H7 (cell line): ENCODE measurements around the gene ZNF662. TPM values are rescaled to one million over a fixed set of nuclear protein-coding genes. Genes with fewer than 3 reads are reported as not detected.

Source experiments
- DNase-seq: peaks from one replicate; pipeline ENCODE4 v3.0.0; 2012
- H3K27me3 ChIP-seq: 2 replicates; pipeline ENCODE4 v1.6.0; 2011; ENCODE audit warnings: mild to moderate bottlenecking, low read length; ENCODE audit not compliant: control insufficient read depth, insufficient read depth
- H3K36me3 ChIP-seq: replicated peaks from 2 replicates; pipeline ENCODE4 v1.5.1; 2011; ENCODE audit warnings: low read length; ENCODE audit not compliant: control insufficient read depth, insufficient read depth
- H3K4me3 ChIP-seq: 2 replicates; pipeline ENCODE4 v1.5.1; 2011; ENCODE audit warnings: low read depth, mild to moderate bottlenecking, control low read depth, low read length, moderate library complexity; ENCODE audit not compliant: insufficient read depth
- total RNA-seq: library from RNA; depleted of rRNA; stranded (reverse); fragments of >200 nt; shearing (Covaris generic); gene quantifications from 2 replicates; pipeline ENCODE4 v1.2.3, GENCODE V29; 2014; rRNA removed

The ZNF662 gene
- total RNA-seq, result not detected in 2 replicates

DNA sequence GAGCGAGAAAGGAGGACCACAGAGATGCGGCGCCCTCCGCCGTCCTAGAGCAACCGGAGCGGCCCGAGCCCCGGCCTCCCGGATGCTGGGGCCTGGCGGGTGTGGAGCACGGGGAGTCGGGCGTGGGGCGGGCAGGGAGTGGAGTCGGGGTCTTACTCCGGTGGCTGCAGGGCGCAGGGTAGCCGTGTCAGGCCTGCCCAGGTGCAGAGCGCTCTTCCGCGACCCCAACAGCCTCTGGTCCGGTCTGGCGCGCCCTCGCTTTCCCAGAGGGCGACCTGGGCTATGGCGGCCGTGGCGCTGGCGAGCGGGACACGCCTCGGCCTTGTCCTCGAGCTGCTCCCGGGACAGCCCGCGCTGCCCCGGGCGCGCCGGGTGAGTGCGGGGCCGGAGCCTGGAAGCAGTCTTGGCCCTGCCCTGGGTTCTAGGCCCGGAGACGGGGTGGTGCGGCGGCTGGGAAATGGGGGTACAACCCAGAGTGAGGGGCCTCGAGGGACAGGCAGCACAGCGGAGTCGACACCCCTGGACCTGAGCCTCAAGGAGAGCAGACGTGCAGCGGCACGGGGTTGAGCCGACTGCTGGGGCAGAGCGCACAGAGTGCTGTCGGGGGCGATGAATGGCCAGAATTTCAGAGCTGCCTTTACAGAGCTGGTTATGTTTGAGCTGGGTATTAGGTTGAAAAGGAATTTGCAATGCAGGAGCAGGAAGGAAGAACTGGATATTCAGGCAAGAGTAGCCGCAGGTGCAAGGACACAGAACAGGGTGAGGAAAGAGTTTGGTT, at the start of gene ZNF662:
ZNF662 (plus strand) TSS at position 73 of the 778 bp plus-strand sequence. CDS start 1,973 bp downstream, outside the sequence.
- Histone ChIP-seq H3K4me3 (no peak within 1 kb of the TSS), H3K27me3 (no peaks in the 10 kb centered on the region), H3K36me3 (no peaks in the 10 kb centered on the region)
- peak; percentile 25 for DNase-seq

DNA sequence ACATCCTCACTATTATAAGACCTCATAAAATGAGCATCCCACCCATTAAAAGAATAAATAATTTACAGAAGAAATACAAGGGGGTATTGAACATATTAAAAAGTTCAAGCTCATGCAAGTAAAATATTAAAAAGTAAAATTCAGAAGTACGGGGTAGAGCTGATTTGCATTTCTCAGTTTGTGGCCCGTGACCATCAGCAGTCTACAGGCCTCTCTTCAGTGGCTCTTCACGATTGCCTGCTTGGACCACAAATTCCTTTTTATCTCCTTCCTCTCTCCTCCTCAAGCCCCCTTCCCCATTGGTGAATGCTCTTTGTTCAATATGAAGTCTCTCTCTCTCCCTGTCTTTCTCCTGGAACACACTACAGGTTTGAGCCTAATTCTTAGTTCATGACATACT, 49.4 kb upstream of the ZNF662 start:
- Histone ChIP-seq H3K4me3 (no peak overlapping the region), H3K36me3 (no peaks in the 10 kb centered on the region), H3K27me3 (no peaks in the 10 kb centered on the region)
- DNase-seq, result no peak

DNA sequence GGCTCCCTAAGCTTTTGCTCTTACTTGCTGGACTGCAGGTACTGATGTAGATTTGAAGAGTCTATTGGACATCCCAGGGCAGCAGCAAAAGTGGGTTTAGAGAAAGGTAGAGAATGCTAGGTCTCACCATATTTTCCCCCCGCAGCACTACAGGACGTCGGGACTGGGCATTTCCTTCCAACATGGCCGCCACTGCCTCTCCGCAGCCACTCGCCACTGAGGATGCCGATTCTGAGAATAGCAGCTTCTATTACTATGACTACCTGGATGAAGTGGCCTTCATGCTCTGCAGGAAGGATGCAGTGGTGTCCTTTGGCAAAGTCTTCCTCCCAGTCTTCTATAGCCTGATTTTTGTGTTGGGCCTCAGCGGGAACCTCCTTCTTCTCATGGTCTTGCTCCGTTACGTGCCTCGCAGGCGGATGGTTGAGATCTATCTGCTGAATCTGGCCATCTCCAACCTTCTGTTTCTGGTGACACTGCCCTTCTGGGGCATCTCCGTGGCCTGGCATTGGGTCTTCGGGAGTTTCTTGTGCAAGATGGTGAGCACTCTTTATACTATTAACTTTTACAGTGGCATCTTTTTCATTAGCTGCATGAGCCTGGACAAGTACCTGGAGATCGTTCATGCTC, 41.5 kb upstream of the ZNF662 start:
- Histone ChIP-seq H3K36me3 (no peaks in the 10 kb centered on the region), H3K27me3 (no peaks in the 10 kb centered on the region; the same call in 1 of the 2 replicates), H3K4me3 (no peak overlapping the region)
- DNase-seq, result no peak

- H3K27me3 ChIP-seq, result no peaks in the 10 kb centered on the region; the same call in 1 of the 2 replicates
- no peak overlapping the region for H3K4me3 ChIP-seq
- DNase-seq, result no peak
- H3K36me3 ChIP-seq, result no peaks in the 10 kb centered on the region
Measured at GRCh38 chr3:42865256-42865655, 40.7 kb upstream of the ZNF662 start.

DNA sequence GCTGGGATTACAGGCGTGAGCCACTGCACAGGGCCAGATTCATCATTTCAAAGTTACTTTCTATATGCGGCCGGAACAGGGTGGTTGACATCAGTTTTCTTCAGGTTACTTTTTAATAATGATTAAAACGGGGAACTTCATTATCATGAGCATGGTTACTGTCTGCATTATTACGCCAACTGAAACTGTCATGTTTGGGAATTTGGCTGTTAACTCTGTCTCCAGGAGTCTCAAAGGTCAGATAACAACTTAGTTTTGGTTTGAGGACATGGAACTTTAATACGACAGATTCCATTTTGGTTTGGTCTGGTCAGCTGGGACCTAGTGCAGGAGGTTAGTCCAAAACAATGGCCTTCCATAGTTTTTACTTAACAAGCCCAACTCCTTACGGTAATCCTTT, 38.8 kb upstream of the ZNF662 start:
- Histone ChIP-seq H3K27me3 (no peaks in the 10 kb centered on the region; the same call in 1 of the 2 replicates), H3K36me3 (no peaks in the 10 kb centered on the region), H3K4me3 (no peak overlapping the region)
- DNase-seq, result no peak

GRCh38 chr3:42868841-42869240, 37.1 kb upstream of the ZNF662 start:
- H3K4me3 ChIP-seq, result no peak overlapping the region
- DNase-seq, result no peak
- H3K27me3 ChIP-seq, result no peaks in the 10 kb centered on the region; the same call in 1 of the 2 replicates
- no peaks in the 10 kb centered on the region for H3K36me3 ChIP-seq

GRCh38 chr3:42871592-42872196, 34.2 kb upstream of the ZNF662 start:
- DNase-seq, result no peak
- Histone ChIP-seq H3K4me3 (no peak overlapping the region), H3K36me3 (no peaks in the 10 kb centered on the region), H3K27me3 (no peaks in the 10 kb centered on the region; the same call in 1 of the 2 replicates)

DNA sequence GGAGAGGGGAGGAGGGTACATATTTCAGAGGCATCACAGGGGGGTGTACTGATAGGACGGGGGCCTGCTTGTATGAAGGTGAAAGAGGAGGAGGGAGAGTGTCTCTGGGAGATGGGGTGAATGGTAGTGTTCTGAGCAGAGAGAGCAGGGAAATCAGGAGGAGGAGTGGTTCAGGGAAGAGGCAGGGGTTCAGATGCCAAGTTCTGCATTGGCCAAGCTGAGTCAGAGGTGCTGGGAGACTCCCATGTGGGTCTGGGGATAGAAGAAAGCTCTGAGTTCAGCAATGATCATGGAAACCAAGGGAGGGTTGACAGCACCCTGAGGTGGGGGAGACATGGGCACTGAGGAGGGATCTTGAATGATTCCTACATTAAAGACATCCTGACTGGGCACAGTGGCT, 33.2 kb upstream of the ZNF662 start:
- DNase-seq, result no peak
- H3K4me3 ChIP-seq, result no peak overlapping the region
- H3K27me3 ChIP-seq, result no peaks in the 10 kb centered on the region; the same call in 1 of the 2 replicates

GRCh38 chr3:42873221-42873982, 32.5 kb upstream of the ZNF662 start:
- Histone ChIP-seq H3K36me3 (no peaks in the 10 kb centered on the region), H3K4me3 (no peak overlapping the region), H3K27me3 (no peaks in the 10 kb centered on the region; the same call in 1 of the 2 replicates)
- DNase-seq, result no peak

More for the DNA sequence above, 33.2 kb upstream of the ZNF662 start:
- no peaks in the 10 kb centered on the region for H3K36me3 ChIP-seq

- Histone ChIP-seq H3K36me3 (no peaks in the 10 kb centered on the region), H3K4me3 (no peak overlapping the region), H3K27me3 (no peaks in the 10 kb centered on the region; the same call in 1 of the 2 replicates)
- no peak for DNase-seq
Measured at GRCh38 chr3:42874749-42875148, 31.2 kb upstream of the ZNF662 start.

DNA sequence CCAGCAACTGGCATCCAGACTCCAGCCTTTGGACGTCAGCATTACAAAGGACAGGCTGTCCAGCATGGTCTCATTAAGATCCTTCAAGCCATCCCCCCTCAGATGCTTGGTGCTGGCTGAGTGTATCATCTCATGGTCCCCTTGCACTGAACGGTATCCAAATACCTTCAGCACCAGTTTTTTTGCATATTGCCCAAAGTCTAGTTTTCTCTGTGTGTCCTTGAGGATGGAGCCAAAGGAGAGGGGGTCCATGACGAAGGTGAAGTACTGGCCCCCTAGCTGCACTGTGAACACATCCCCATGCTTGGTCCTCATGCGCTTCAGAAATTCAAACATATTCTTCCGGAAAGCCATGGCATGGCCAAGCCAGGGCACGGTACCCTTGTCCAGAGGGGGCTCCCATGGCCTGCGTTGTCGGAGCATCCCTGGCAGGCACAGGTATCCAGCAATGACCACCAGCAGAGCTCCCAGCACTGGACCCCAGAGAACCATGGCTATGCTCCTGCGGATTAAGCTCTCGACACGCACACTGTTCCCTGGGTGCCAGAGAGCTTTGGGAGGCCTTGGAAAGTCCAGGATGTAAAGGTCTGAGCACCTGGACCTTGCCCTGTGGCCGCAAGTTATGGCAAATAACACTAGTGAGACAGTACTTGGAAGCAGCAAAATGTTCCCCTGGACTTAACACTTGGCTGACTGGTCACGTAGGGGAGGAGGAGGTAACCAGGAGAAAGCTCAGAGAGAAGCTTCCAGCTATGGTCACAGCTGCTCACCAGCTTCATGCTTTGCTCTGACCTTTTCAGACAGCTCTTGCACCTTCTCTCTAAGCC, 30.4 kb upstream of the ZNF662 start, which contains the start of gene CYP8B1:
CYP8B1 (minus strand) TSS at position 555 of the 827 bp plus-strand sequence; CDS start at position 492, 63 bp downstream.
- H3K36me3 ChIP-seq, result no peaks in the 10 kb centered on the region
- H3K4me3 ChIP-seq, result no peak within 1 kb of the TSS
- no peaks in the 10 kb centered on the region; the same call in none of the 2 replicates for H3K27me3 ChIP-seq
- no peak for DNase-seq

DNA sequence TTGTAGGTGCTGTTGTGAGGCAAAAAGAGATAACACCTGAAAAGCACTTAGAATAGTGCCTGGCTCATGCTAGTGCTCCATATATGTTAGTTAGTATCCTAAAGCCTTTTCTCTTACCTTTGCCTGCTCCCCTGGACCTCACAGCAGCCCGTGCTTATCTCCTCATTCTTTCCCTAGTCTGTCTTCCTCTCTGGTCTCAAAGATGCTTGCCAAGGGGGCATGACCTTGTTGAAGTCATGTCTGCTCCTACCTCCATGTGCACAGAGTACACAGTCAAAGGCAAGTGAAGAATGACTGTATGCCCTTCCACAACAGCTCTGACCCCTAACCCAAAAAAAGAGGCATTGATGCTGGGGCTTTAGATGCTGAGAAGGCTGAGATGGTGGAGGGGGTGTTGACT, 29.5 kb upstream of the ZNF662 start:
- no peak for DNase-seq
- Histone ChIP-seq H3K36me3 (no peaks in the 10 kb centered on the region), H3K4me3 (no peak overlapping the region), H3K27me3 (no peaks in the 10 kb centered on the region; the same call in none of the 2 replicates)

DNA sequence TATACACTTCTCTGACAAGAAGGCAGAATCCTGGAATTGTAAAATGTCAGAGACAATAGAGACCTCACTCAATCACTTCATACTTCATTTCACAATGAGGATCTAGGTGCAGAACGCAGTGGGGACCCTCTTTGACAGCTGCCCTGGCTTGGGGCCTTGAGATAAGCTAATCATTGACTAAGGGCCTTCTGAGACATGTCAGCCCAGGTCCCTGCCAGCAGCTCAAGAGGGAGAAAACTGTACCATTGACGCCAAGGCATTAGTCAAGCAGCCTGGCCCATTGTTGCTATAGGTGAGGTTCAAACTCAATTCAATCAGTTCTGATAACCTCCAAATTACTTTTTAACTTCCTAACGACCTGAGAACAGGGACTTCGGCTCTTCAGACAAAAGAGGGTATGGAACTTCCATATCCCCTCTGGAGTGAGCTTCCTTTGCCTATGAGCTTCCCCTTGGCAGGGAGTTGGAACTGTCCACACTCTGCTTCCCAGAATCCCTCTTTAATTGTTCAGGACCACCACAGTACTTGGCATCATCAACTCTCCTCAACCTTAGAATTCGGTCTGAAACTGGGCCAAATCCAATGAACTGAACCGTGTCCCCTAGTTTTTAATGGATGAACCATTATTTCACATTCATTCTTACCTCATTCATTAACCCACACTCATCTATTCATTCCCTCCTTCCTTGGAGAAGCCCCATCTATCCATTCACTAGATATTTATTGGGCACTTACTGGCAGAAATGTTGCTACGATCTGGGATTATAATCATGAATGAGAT, 28.8 kb upstream of the ZNF662 start:
- no peak for DNase-seq
- H3K36me3 ChIP-seq, result no peaks in the 10 kb centered on the region
- no peaks in the 10 kb centered on the region; the same call in none of the 2 replicates for H3K27me3 ChIP-seq
- no peak overlapping the region for H3K4me3 ChIP-seq
